Uterus (tissue), 4 donors: ENCODE results near the gene CEBPA. TPM values are rescaled to one million over a fixed set of nuclear protein-coding genes. Genes with fewer than 3 reads are reported as not detected.

ENCODE experiments used
- DNase-seq, 2 donors: peaks; one replicate each; pipeline ENCODE4 v3.0.0-alpha.2; 2019 to 2020
- H3K27ac ChIP-seq, 2 donors: fragments of 200-600 bp; sonication (generic); 1 replicate in 1 of 2; 2 replicates in 1 of 2; pipeline ENCODE4 v1.5.1; 2016 to 2018
- H3K27me3 ChIP-seq, 2 donors: fragments of 200-600 bp; sonication (generic); one replicate each; pipeline ENCODE4 v1.5.1; 2018 to 2019; ENCODE audit warnings: control low read depth in 1 of 2
- H3K36me3 ChIP-seq, 2 donors: fragments of 200-600 bp; sonication (generic); one replicate each; pipeline ENCODE4 v1.5.1; 2019; ENCODE audit warnings: control low read depth in 1 of 2
- H3K4me1 ChIP-seq, 2 donors: fragments of 200-600 bp; sonication (generic); one replicate each; pipeline ENCODE4 v1.5.1; 2018 to 2019; ENCODE audit warnings: control low read depth in 1 of 2
- H3K4me3 ChIP-seq, 2 donors: fragments of 200-600 bp; sonication (generic); 1 replicate in 1 of 2; 2 replicates in 1 of 2; pipeline ENCODE4 v1.5.1; 2018 to 2019; ENCODE audit warnings: mild to moderate bottlenecking in 1 of 2
- H3K9me3 ChIP-seq, 2 donors: fragments of 200-600 bp; sonication (generic); one replicate each; pipeline ENCODE4 v1.5.1; 2019; ENCODE audit warnings: control low read depth in 1 of 2
- CTCF ChIP-seq, 4 experiments: fragments of 200-600 bp in 2 of 4; fragments of 450-650 bp in 2 of 4; sonication (generic) in 2 of 4; IDR thresholded peaks; one replicate each; pipeline ENCODE4 v1.5.1; 2016 to 2019; ENCODE audit warnings: antibody characterized with exemption in 4 of 4, mild to moderate bottlenecking in 2 of 4, moderate library complexity in 1 of 4
- POLR2A ChIP-seq, 2 donors: fragments of 450-650 bp; IDR thresholded peaks; one replicate each; pipeline ENCODE4 v1.6.1; 2016; ENCODE audit warnings: antibody characterized with exemption in 2 of 2, mild to moderate bottlenecking in 1 of 2, moderate library complexity in 1 of 2
- intact Hi-C: fragments of 100-400 bp; cut with DNase I; formaldehyde crosslinking; loops from one replicate; pipeline ENCODE4 v1.15.1; 2023; ENCODE audit warnings: low total_unique reads
- total RNA-seq, 4 donors: library from RNA; depleted of rRNA in 3 of 4; stranded (reverse); fragments of >200 nt in 3 of 4; gene quantifications; one replicate each; pipeline versions ENCODE4 v1.1.0 to v1.2.4, GENCODE V29; 2014 to 2023
- donor health status: DM: yes; HTN: yes; CAD: no.

The CEBPA gene
- total RNA-seq, 4 donors from 2014 or later: 1.3 to 9.1 (median 5.0) TPM

GRCh38 chr19:33290956-33291622, 11.2 kb downstream of the CEBPA start:
- no peaks in the 10 kb centered on the region for H3K4me1 ChIP-seq
- peaks cover 0 to 11% of the 10 kb centered on the region in 2 donors for H3K9me3 ChIP-seq
- intact Hi-C loops: loop anchor here (10.0 kb wide), 1 partner anchor 114 kb away; no protein-coding TSS in a partner anchor
- no peak for DNase-seq
- TF ChIP-seq CTCF (IDR thresholded peaks at IDR 0.05) (no peak), POLR2A (IDR thresholded peaks at IDR 0.05) (no peak)
- no peaks in the 10 kb centered on the region for H3K27me3 ChIP-seq
- no peaks in the 10 kb centered on the region for H3K36me3 ChIP-seq
- no peak overlapping the region for H3K27ac ChIP-seq
- no peak overlapping the region for H3K4me3 ChIP-seq

GRCh38 chr19:33290082-33290815, 12.1 kb downstream of the CEBPA start:
- Histone ChIP-seq H3K4me3 (no peak overlapping the region), H3K9me3 (peaks cover 0 to 11% of the 10 kb centered on the region in 2 donors), H3K27me3 (no peaks in the 10 kb centered on the region), H3K36me3 (no peaks in the 10 kb centered on the region), H3K4me1 (no peaks in the 10 kb centered on the region), H3K27ac (no peak overlapping the region)
- intact Hi-C loops: loop anchor here (10.0 kb wide), 1 partner anchor 115 kb away; no protein-coding TSS in a partner anchor
- DNase-seq: no peak
- no peak for TF ChIP-seq CTCF (IDR thresholded peaks at IDR 0.05)
- no peak for TF ChIP-seq POLR2A (IDR thresholded peaks at IDR 0.05)

GRCh38 chr19:33289261-33289660, 13.1 kb downstream of the CEBPA start:
- H3K4me1 ChIP-seq: no peaks in the 10 kb centered on the region
- H3K9me3 ChIP-seq: peaks cover 0 to 11% of the 10 kb centered on the region in 2 donors
- intact Hi-C loops: no loop called here
- DNase-seq: no peak
- no peaks in the 10 kb centered on the region for H3K36me3 ChIP-seq
- TF ChIP-seq POLR2A (IDR thresholded peaks at IDR 0.05) (no peak), CTCF (IDR thresholded peaks at IDR 0.05) (no peak)
- H3K27ac ChIP-seq: no peak overlapping the region
- no peaks in the 10 kb centered on the region for H3K27me3 ChIP-seq
- H3K4me3 ChIP-seq: no peak overlapping the region

GRCh38 chr19:33288666-33289065, 13.7 kb downstream of the CEBPA start:
- Histone ChIP-seq H3K4me3 (no peak overlapping the region), H3K27ac (no peak overlapping the region), H3K9me3 (peaks cover 0 to 11% of the 10 kb centered on the region in 2 donors), H3K36me3 (no peaks in the 10 kb centered on the region), H3K4me1 (no peaks in the 10 kb centered on the region), H3K27me3 (no peaks in the 10 kb centered on the region)
- intact Hi-C loops: no loop called here
- no peak for DNase-seq
- TF ChIP-seq POLR2A (IDR thresholded peaks at IDR 0.05) (no peak), CTCF (IDR thresholded peaks at IDR 0.05) (no peak)

GRCh38 chr19:33287927-33288326, 14.4 kb downstream of the CEBPA start:
- no peaks in the 10 kb centered on the region for H3K36me3 ChIP-seq
- intact Hi-C loops: no loop called here
- H3K4me1 ChIP-seq: no peaks in the 10 kb centered on the region
- peaks cover 0 to 11% of the 10 kb centered on the region in 2 donors for H3K9me3 ChIP-seq
- DNase-seq: no peak
- H3K4me3 ChIP-seq: no peak overlapping the region
- H3K27ac ChIP-seq: no peak overlapping the region
- H3K27me3 ChIP-seq: no peaks in the 10 kb centered on the region
- TF ChIP-seq POLR2A (IDR thresholded peaks at IDR 0.05) (no peak), CTCF (IDR thresholded peaks at IDR 0.05) (no peak)
